K562 (cell line): ENCODE measurements around the gene KIF15. TPM values are rescaled to one million over a fixed set of nuclear protein-coding genes. Genes with fewer than 3 reads are reported as not detected.

ENCODE experiments used
- ATF7 ChIP-seq: fragments of 450-650 bp; IDR thresholded peaks from 2 replicates; pipeline ENCODE4 v1.7.1; 2014; ENCODE audit warnings: mild to moderate bottlenecking, moderate library complexity
- BHLHE40 ChIP-seq: IDR thresholded peaks from 2 replicates; pipeline ENCODE4 v1.6.1; 2011; ENCODE audit warnings: low read length, improper control_type of control experiment
- EHMT2 ChIP-seq: fragments of 450-650 bp; IDR thresholded peaks from 2 replicates; pipeline ENCODE4 v1.6.1; 2018; ENCODE audit warnings: antibody characterized with exemption
- L3MBTL2 ChIP-seq: fragments of 450-650 bp; IDR thresholded peaks from 2 replicates; pipeline ENCODE4 v1.6.1; 2016; ENCODE audit warnings: mild to moderate bottlenecking, moderate library complexity
- MTA3 ChIP-seq: fragments of 450-650 bp; formaldehyde crosslinking; IDR thresholded peaks from 2 replicates; pipeline ENCODE4 v1.6.1; 2017; ENCODE audit warnings: mild to moderate bottlenecking, borderline replicate concordance
- NRF1 ChIP-seq, 2 experiments: fragments of 450-650 bp; IDR thresholded peaks in 1 of 2; conservative IDR thresholded peaks in 1 of 2; 2 replicates each; pipeline ENCODE4 v1.6.1; 2014; ENCODE audit warnings: mild to moderate bottlenecking in 2 of 2
- SIN3B ChIP-seq: fragments of 450-650 bp; IDR thresholded peaks from 2 replicates; pipeline ENCODE4 v1.6.1; 2017; ENCODE audit warnings: low read depth, mild to moderate bottlenecking, moderate library complexity
- YY1 ChIP-seq, 3 experiments: IDR thresholded peaks; 2 replicates each; pipeline ENCODE4 v1.6.1; 2011; ENCODE audit warnings: low read length in 2 of 3, mild to moderate bottlenecking in 2 of 3, moderate library complexity in 2 of 3, borderline replicate concordance in 1 of 3, control low read depth in 1 of 3, low read depth in 1 of 3; ENCODE audit not compliant: insufficient read depth in 3 of 3, insufficient replicate concordance in 2 of 3, control insufficient read depth in 1 of 3, insufficient read length in 1 of 3; ENCODE audit errors: extremely low read depth in 1 of 3
- ZNF24 ChIP-seq: fragments of 450-650 bp; IDR thresholded peaks from 2 replicates; pipeline ENCODE4 v1.6.1; 2016
- polyA plus RNA-seq, 8 experiments: library from polyadenylated mRNA; depleted of rRNA in 4 of 8; stranded (reverse) in 5 of 8; unstranded in 3 of 8; fragments of >200 nt; fragmentation: Nextera tagmentation in 2 of 8; fragmentation: Illumina TruSeq in 1 of 8; extraction: Ambion mirVana in 2 of 8; extraction: Trizol in 1 of 8; gene quantifications; 2 replicates each; pipeline versions ENCODE4 v1.2.1 to v1.2.3, GENCODE V29; 2011 to 2014; ENCODE audit warnings: inconsistent platforms in 1 of 8, missing spikeins in 1 of 8
- total RNA-seq, 7 experiments: library from RNA; depleted of rRNA in 6 of 7; stranded (reverse); fragments of >200 nt in 6 of 7; fragmentation: Illumina TruSeq in 2 of 7; extraction: Trizol in 2 of 7; gene quantifications; 2 replicates each; pipeline versions ENCODE4 v1.2.1 to v1.2.3, GENCODE V29; 2011 to 2021; ENCODE audit warnings: low replicate concordance in 1 of 7
- TF ChIP-seq, protein P1 (sequence below), 2 experiments: IDR thresholded peaks; 2 replicates each; pipeline ENCODE4 v1.6.1; 2011; ENCODE audit warnings: borderline replicate concordance in 1 of 2, control low read depth in 1 of 2, low read depth in 1 of 2, low read length in 1 of 2, mild to moderate bottlenecking in 1 of 2, mixed read lengths in 1 of 2, moderate library complexity in 1 of 2; ENCODE audit not compliant: insufficient read depth in 1 of 2, insufficient read length in 1 of 2, poor library complexity in 1 of 2, severe bottlenecking in 1 of 2; ENCODE audit errors: extremely low read depth in 1 of 2

Gene KIF15
- total and polyA plus RNA-seq, 9 of the 15 experiments (the other 6 are each of a cell fraction or from before 2014, with no cell fraction given), result 9.0 to 45.9 (median 26.0) TPM

GRCh38 chr3:44712455-44713075 is 49.0 kb upstream of the KIF15 start, which contains the start of gene ZNF502 (continued):
- TF ChIP-seq L3MBTL2 (peak; percentile 31; the same call in 1 of the 2 replicates), YY1 (IDR thresholded peaks at IDR 0.05; ENCODE audit: borderline replicate concordance in 1 of 3, control insufficient read depth in 1 of 3, extremely low read depth in 1 of 3, insufficient read depth in 3 of 3, insufficient read length in 1 of 3, insufficient replicate concordance in 2 of 3, low read depth in 1 of 3, low read length in 2 of 3) (peak in 2 of 3 experiments; percentile 12 to 39), NRF1 (conservative IDR thresholded peaks at IDR 0.05 in 1 of 2, IDR thresholded peaks at IDR 0.05 in 1 of 2) (peak; percentile 83 to 85), BHLHE40 (no peak), MTA3 (peak; percentile 9; the same call in 1 of the 2 replicates), ATF7 (0 out of 2 replicates have a peak, but pooled peaks have one; percentile 17), ZNF24 (peak; percentile 88), EHMT2 (peak; percentile 90), SIN3B (0 out of 2 replicates have a peak, but pooled peaks have one; percentile 14)
- TF ChIP-seq, protein P1, sequence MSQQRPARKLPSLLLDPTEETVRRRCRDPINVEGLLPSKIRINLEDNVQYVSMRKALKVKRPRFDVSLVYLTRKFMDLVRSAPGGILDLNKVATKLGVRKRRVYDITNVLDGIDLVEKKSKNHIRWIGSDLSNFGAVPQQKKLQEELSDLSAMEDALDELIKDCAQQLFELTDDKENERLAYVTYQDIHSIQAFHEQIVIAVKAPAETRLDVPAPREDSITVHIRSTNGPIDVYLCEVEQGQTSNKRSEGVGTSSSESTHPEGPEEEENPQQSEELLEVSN (IDR thresholded peaks at IDR 0.05; ENCODE audit: borderline replicate concordance in 1 of 2, extremely low read depth in 1 of 2, insufficient read depth in 1 of 2, insufficient read length in 1 of 2, low read depth in 1 of 2, low read length in 1 of 2, poor library complexity in 1 of 2, severe bottlenecking in 1 of 2), result peak in 1 of 2 experiments; percentile 6
- TF ChIP-seq, all 486 proteins: peak for 37
